HG03139 (cell line): Measurements from ENCODE around the gene P2RY14.
"Not testable (repeated sequence)": the region's sequence is repeated elsewhere in the genome, so short reads cannot be mapped to it uniquely, and the experiment has no call there.

Source experiments
- ATAC-seq: cut with Tn5 transposase; IDR thresholded peaks from one replicate; pipeline ENCODE4 v1.9.1; 2021; ENCODE audit not compliant: unreplicated experiment

Gene P2RY14

GRCh38 chr3:151265166-151265565 is 13.2 kb downstream of the P2RY14 start:
- no peak for ATAC-seq

GRCh38 chr3:151264605-151265004 is 13.7 kb downstream of the P2RY14 start:
- no peak for ATAC-seq

DNA sequence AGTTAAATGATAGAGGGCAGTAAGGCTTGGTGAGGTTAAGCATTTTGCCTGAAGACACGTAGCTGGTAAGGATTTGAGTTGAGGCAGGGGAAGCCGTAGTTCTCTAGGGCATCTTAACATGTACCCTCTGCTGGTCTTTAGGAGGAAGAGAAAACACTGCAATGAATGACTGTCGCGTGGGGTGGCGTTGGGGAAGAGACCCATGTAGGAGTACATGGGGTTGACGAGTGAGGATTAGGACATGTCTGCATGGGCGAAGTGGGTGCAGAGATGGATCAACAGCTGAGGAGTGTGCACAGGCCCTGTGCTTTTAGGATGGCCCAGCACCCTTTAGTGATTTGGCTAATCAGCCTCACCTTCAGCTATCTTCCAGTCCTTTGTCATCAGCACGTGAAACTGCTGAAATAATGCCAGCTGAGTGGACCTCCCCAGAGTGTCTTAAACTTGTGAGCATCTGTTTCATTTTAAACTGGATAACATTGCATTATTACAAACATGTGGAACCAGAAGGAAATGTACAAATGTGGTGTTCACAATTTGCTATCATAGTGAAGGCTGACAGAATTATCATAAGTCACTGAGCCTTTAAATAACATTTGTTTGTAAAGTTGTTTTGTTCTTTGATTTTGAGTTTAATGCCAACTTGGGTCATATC is 15.3 kb downstream of the P2RY14 start:
- ATAC-seq, result no peak

DNA sequence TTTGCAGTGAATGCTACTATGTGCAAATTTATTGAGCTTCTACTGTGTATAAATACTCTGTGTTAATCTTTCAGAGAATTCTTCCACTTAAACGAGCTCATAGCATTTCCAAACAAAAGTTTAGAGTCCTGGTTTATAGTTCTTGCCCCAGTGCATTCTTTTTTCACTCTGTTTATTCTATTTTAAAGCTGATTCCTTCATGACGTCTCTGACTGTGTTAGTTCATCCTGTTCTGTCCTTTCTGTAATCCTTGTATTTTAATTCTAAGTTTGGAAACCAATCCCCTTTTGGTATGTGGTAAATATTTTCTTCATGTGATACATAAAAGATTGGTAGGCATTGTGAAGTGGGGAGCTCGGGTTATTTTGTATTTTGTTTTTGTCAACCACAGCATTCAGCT is 18.7 kb downstream of the P2RY14 start:
- no peak for ATAC-seq

DNA sequence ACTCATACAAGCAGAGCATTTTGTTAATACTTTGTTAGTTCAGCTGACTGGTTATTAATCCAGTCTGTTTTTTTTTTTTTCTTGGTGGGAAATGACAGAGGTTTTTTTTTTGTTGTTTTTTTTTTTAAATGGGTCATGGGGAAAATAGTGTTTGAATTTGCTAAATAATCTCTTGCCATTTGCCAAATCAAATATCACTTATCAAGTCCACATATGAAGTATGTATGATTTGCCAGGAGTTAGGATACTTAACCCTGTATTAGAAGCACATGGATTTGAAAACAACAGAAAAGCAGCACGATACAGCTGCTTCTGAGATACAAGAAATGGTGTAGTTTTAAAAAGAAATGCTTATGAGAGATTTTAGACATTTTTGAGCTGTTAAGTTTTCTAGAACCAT is 21.6 kb downstream of the P2RY14 start:
- no peak for ATAC-seq

- ATAC-seq, result no peak
Observed at GRCh38 chr3:151248772-151249337, 29.5 kb downstream of the P2RY14 start.

- ATAC-seq, result not testable (repeated sequence)
Observed at GRCh38 chr3:151242006-151242405, 36.3 kb downstream of the P2RY14 start.

- no peak for ATAC-seq
Observed at GRCh38 chr3:151236736-151237135, 41.6 kb downstream of the P2RY14 start.

DNA sequence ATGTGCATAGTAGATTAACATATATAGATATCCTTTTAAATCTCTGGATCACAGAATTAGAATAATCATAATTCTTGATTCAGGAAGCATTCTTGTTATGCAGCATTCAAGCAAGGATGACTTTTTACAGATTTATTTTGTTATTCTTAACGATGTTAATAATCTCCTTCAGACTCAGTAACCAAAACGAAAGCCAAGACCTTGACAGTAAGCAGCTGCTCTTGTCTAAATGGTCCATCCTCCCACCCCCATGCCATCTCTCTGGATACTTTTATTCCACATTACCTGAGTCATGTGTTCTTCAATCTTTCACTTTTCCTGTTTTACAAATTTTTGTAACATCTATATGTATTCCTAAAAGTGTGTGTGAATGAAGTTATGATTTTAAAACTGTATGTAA is 42.0 kb downstream of the P2RY14 start:
- ATAC-seq, result no peak

GRCh38 chr3:151234825-151235224 is 43.5 kb downstream of the P2RY14 start:
- no peak for ATAC-seq

DNA sequence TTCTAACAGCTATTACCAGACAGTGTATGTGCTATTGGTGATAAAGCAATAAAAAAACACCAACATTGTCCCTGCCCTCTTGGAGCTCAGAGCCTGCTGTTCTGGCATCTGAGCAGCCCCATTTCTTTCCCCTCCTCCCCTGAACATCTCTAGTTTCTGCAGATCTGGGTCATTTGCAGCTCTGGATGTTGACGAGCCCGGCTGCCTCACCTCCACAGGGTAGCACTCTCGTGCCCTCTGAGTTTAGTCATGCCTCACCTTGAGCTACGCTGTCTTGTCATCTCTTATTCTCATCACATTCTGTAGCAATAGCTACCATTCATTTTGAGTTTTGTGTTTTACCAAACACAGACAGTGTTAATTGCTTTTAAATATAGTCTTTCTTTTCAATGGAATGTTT is 45.4 kb downstream of the P2RY14 start:
- ATAC-seq, result no peak

- ATAC-seq, result not testable (repeated sequence)
Observed at GRCh38 chr3:151232403-151232802, 45.9 kb downstream of the P2RY14 start.

DNA sequence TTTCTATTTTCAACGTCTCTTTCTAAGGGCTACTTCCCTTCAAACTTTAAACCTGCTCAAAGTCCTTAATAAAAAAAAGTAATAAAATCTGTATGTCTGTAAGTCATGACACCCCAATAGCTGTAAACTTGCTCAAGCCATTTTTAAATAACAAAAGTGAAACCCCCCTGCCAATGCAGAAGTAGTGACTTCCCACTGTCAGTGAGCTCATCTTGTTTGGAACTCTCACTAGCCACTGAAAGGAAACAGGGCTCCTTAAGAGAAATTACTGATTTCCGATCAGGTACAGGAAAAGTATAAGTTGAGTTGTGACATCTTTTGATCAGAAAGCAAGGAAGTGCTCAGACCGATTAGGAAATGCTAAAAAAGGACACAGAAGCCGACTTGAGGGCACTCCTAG is 47.7 kb downstream of the P2RY14 start:
- no peak for ATAC-seq

DNA sequence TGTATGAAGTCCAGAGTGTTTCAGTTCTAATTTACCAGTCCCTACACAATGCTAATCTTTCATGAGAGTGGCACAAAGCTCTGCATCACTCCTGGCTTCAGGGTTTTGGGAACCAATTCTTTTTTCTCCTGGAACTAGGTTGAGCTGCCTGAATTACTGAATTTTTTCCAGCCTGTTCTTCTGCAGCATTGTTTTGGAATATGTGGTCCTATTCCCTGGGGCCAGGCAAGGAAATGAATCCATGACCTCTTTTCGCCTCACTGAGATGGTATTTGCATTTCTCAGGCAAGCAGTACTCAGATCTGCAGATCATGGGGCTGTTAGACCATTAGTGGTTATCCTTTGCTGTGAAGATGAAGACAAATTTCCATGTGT is 49.7 kb downstream of the P2RY14 start:
- ATAC-seq, result no peak

DNA sequence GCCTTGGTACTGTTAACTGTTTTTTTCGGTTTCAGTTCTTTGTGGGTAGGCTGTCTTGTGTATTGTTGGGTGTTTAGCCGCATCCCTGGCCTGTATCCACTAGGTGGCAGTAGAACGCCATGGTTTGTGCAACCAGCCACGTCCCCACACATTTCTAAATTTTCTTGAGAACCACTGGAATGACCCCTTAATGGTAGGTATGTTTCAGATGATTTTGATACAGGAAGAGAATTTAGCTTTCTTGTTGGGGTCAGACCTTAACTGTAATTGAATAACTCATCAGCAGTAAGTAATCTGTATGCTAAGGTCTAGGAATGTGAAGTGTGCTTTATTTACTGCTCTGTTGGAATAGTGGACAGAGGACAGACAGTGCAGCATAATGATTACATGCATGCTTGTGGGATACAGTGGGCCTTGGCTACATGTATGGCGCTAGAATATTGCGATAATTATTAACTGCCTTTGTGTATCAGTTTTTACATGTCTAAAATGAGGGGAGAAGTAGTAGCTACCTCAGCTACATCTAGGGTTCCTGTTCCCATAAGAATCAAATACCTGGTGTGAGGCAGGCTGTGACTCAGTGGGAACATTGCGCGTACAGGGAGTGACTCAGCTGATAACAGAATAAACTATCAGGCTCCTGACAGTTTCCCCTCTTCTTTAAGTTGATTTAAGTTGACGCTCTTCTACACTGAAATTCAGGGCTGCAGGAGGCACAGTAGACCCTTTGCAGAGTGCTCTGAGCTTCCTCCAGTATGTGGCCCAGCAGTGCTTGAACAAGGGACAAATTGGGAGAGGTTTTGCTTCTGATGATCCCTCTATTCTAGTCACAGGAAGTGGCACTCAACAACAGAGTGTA is 50.3 kb downstream of the P2RY14 start:
- peak; percentile 87 for ATAC-seq

GRCh38 chr3:151227266-151227806 is 51.0 kb downstream of the P2RY14 start:
- ATAC-seq, result peak; percentile 37

GRCh38 chr3:151226825-151227224 is 51.5 kb downstream of the P2RY14 start:
- no peak for ATAC-seq

GRCh38 chr3:151226088-151226563 is 52.2 kb downstream of the P2RY14 start:
- no peak for ATAC-seq

DNA sequence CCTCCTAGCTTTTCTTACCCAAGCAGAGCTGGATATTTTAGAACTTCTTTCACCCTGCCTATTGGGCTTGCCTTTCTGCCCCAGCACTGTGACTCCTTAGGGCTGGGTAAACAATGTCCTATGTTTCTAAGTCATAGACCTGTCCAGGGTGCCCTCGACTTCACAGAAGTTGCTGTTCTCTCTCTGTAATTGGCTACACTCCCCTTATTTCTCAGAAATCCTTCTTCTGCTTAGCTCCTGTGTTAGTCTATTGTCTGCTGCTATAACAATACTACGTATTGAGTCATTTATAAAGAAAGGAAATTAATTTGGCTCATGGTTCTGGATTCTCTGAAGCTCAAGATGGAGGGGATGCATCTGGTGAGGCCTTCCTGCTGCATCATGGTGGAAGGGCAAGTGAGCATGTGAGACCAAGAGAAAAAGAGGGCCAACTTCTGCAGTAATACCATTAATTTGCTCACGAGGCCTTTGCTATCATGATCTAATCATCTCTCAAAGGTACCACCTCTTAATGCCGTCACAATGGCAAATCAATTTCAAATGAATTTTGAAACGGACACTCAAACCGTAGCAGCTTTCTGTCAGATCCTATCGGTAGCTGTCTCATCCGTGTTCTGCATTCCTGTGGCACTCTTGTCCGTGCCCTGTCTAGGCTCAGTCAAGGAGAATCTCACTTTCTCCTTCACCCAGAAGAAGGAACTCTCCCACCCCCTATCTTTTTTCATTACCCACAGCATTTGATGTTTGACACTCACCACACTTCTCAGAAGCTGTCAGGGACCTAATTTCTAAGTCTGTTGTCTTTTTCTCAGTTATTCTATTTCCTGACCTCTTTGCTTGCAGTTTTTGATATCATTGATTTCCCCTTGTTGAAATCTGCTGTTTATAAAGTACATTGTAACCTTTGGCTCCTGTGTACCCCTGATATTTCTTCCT is 53.0 kb downstream of the P2RY14 start:
- no peak for ATAC-seq

- ATAC-seq, result no peak
Observed at GRCh38 chr3:151224268-151224866, 54.0 kb downstream of the P2RY14 start.
